ENCODE measurements around the gene NPHP4. TPM values are rescaled to one million over a fixed set of nuclear protein-coding genes. Genes with fewer than 3 reads are reported as not detected.

The NPHP4 gene
- total and polyA plus RNA-seq, 12 donors, result 2.7 to 13.2 (median 7.3) TPM

DNA sequence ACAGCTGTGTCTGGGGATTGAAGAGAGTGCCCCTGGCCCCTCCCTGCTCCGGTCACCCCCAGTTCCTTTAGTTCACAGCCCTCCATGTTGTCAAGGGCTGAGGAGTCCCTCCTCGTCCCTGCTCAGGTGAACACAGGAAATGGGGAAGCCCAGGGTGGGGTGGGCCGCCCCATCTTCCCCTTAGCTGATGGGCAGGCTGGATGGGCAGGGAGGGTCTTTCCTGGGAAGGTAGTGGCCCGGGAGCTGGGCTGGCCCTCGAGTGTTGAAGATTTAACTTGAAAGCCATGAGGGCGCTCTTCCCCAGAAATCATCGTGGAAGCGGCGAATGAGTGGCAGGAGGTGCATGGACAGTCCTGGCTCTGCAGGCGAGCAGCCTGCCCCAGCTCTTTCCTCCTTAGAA is 18.3 kb upstream of the NPHP4 start:
- TF ChIP-seq POLR2A (IDR thresholded peaks at IDR 0.05), result no peak
- TF ChIP-seq, protein P1, sequence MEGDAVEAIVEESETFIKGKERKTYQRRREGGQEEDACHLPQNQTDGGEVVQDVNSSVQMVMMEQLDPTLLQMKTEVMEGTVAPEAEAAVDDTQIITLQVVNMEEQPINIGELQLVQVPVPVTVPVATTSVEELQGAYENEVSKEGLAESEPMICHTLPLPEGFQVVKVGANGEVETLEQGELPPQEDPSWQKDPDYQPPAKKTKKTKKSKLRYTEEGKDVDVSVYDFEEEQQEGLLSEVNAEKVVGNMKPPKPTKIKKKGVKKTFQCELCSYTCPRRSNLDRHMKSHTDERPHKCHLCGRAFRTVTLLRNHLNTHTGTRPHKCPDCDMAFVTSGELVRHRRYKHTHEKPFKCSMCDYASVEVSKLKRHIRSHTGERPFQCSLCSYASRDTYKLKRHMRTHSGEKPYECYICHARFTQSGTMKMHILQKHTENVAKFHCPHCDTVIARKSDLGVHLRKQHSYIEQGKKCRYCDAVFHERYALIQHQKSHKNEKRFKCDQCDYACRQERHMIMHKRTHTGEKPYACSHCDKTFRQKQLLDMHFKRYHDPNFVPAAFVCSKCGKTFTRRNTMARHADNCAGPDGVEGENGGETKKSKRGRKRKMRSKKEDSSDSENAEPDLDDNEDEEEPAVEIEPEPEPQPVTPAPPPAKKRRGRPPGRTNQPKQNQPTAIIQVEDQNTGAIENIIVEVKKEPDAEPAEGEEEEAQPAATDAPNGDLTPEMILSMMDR (IDR thresholded peaks at IDR 0.05), result no peak
- 85 to 97% (median 89%) methylated on average over 7 to 10 of the region's 10 CpGs for WGBS, 4 donors
- DNase-seq, result no peak
- H3K27ac ChIP-seq, result no peak overlapping the region
- H3K4me3 ChIP-seq, result no peak overlapping the region
- intact Hi-C loops (cut with DNase I), result no loop called here
- no peaks in the 10 kb centered on the region for H3K4me1 ChIP-seq (replicated peaks in 1 of 2)
- H3K9me3 ChIP-seq (replicated peaks in 1 of 3), result no peaks in the 10 kb centered on the region
- H3K27me3 ChIP-seq, result no peaks in the 10 kb centered on the region
- no peaks in the 10 kb centered on the region for H3K36me3 ChIP-seq (replicated peaks in 1 of 2)

- no peaks in the 10 kb centered on the region for H3K4me1 ChIP-seq (replicated peaks in 1 of 2)
- no peak for DNase-seq
- 79 to 95% (median 91%) methylated on average over 12 to 23 of the region's 23 CpGs for WGBS, 4 donors
- no peak for TF ChIP-seq POLR2A (IDR thresholded peaks at IDR 0.05)
- H3K36me3 ChIP-seq (replicated peaks in 1 of 2), result no peaks in the 10 kb centered on the region
- no peak overlapping the region for H3K4me3 ChIP-seq
- no peak overlapping the region for H3K27ac ChIP-seq
- intact Hi-C loops (cut with DNase I), result no loop called here
- no peaks in the 10 kb centered on the region for H3K9me3 ChIP-seq (replicated peaks in 1 of 3)
- no peaks in the 10 kb centered on the region for H3K27me3 ChIP-seq
Measured at GRCh38 chr1:6009120-6010040, 17.2 kb upstream of the NPHP4 start.

GRCh38 chr1:6008696-6009095 is 16.5 kb upstream of the NPHP4 start:
- 65 to 82% (median 76%) methylated on average over 4 to 6 of the region's 6 CpGs for WGBS, 4 donors
- no peak for TF ChIP-seq POLR2A (IDR thresholded peaks at IDR 0.05)
- TF ChIP-seq, protein P1 (IDR thresholded peaks at IDR 0.05), result no peak
- Histone ChIP-seq H3K27me3 (no peaks in the 10 kb centered on the region), H3K4me1 (replicated peaks in 1 of 2) (no peaks in the 10 kb centered on the region), H3K36me3 (replicated peaks in 1 of 2) (no peaks in the 10 kb centered on the region), H3K9me3 (replicated peaks in 1 of 3) (no peaks in the 10 kb centered on the region), H3K4me3 (no peak overlapping the region), H3K27ac (no peak overlapping the region)
- intact Hi-C loops (cut with DNase I), result no loop called here
- no peak for DNase-seq

GRCh38 chr1:6008084-6008415 is 15.8 kb upstream of the NPHP4 start:
- Histone ChIP-seq H3K4me3 (no peak overlapping the region), H3K4me1 (replicated peaks in 1 of 2) (peaks cover 0 to 3% of the 10 kb centered on the region in 2 donors), H3K27ac (no peak overlapping the region), H3K36me3 (replicated peaks in 1 of 2) (no peaks in the 10 kb centered on the region), H3K27me3 (no peaks in the 10 kb centered on the region), H3K9me3 (replicated peaks in 1 of 3) (no peaks in the 10 kb centered on the region)
- TF ChIP-seq, protein P1 (IDR thresholded peaks at IDR 0.05), result no peak
- TF ChIP-seq POLR2A (IDR thresholded peaks at IDR 0.05), result no peak
- intact Hi-C loops (cut with DNase I), result no loop called here
- WGBS, 4 donors, result 81 to 94% (median 93%) methylated on average over 3 to 11 of the region's 11 CpGs
- peak in 1 of 7 donors; percentile 8 for DNase-seq
